ENCODE data around the gene COPB2.

Gene COPB2

GRCh38 chr3:139389552-139390368 lies at the start of gene COPB2 (continued):
- TF ChIP-seq ZNF202 (tag by site-specific recombination; IDR thresholded peaks at IDR 0.05; ENCODE audit: borderline replicate concordance) (no peak), ZNF335 (tag by site-specific recombination; conservative IDR thresholded peaks at IDR 0.05) (peak; percentile 97), PRDM6 (tag by site-specific recombination; IDR thresholded peaks at IDR 0.05) (no peak), ZEB2 (tag by site-specific recombination; IDR thresholded peaks at IDR 0.05) (no peak), CTCF (tag by site-specific recombination; IDR thresholded peaks at IDR 0.05) (no peak), ZNF510 (tag by site-specific recombination; IDR thresholded peaks at IDR 0.05; ENCODE audit: insufficient replicate concordance) (no peak), ZNF544 (tag by site-specific recombination; IDR thresholded peaks at IDR 0.05) (no peak), ZNF138 (tag by site-specific recombination; IDR thresholded peaks at IDR 0.05; ENCODE audit: borderline replicate concordance) (no peak), ZNF664 (tag by site-specific recombination; IDR thresholded peaks at IDR 0.05) (no peak), ZNF645 (tag by site-specific recombination; IDR thresholded peaks at IDR 0.05) (no peak), ZNF621 (tag by site-specific recombination; IDR thresholded peaks at IDR 0.05) (no peak), TRIM28 (IDR thresholded peaks at IDR 0.05; ENCODE audit: borderline replicate concordance, low read length) (peak; percentile 60; the same call in 1 of the 2 replicates), PRDM10 (tag by site-specific recombination; IDR thresholded peaks at IDR 0.05) (peak; percentile 52), FEZF1 (tag by site-specific recombination; IDR thresholded peaks at IDR 0.05) (peak; percentile 31; the same call in 1 of the 2 replicates), ZNF146 (tag by site-specific recombination; IDR thresholded peaks at IDR 0.05) (no peak), PRDM2 (tag by site-specific recombination; IDR thresholded peaks at IDR 0.05; ENCODE audit: borderline replicate concordance) (no peak), REPIN1 (tag by site-specific recombination; IDR thresholded peaks at IDR 0.05; ENCODE audit: low read depth) (no peak), ZNF398 (tag by site-specific recombination; IDR thresholded peaks at IDR 0.05) (no peak), ZBTB17 (tag by site-specific recombination; IDR thresholded peaks at IDR 0.05) (peak; percentile 84), ZBTB8A (tag by site-specific recombination; IDR thresholded peaks at IDR 0.05) (peak; percentile 72), MZF1 (tag by site-specific recombination; IDR thresholded peaks at IDR 0.05; ENCODE audit: borderline replicate concordance) (peak; percentile 87), ZNF747 (tag by site-specific recombination; IDR thresholded peaks at IDR 0.05) (no peak)

Data from HEK293 (cell line).